HL-60 (cell line): Measurements from ENCODE around the gene SLC25A1.

ENCODE experiments used
- CTCF ChIP-seq: IDR thresholded peaks from one replicate; pipeline ENCODE4 v1.5.1; 2011; ENCODE audit warnings: low read length, control low read depth, inconsistent platforms; ENCODE audit not compliant: insufficient read depth
- POLR2AphosphoS5 ChIP-seq: IDR thresholded peaks from 2 replicates; pipeline ENCODE4 v1.6.1; 2012; ENCODE audit warnings: low read depth

- TF ChIP-seq CTCF: no peak
- 0 out of 2 replicates have a peak, but pooled peaks have one; percentile 8 for TF ChIP-seq POLR2AphosphoS5
Observed at GRCh38 chr22:19215360-19215759, 36.8 kb upstream of the SLC25A1 start.
